22Rv1 (cell line): Measurements from ENCODE around the gene WDR54.

Experiments used
- H3K27ac ChIP-seq: fragments of 450-650 bp; 2 replicates; pipeline ENCODE4 v1.5.1; 2017
- CTCF ChIP-seq: fragments of 450-650 bp; IDR thresholded peaks from 2 replicates; pipeline ENCODE4 v1.5.1; 2017; ENCODE audit warnings: mild to moderate bottlenecking
- ZFX ChIP-seq: fragments of 450-650 bp; IDR thresholded peaks from 2 replicates; pipeline ENCODE4 v1.6.1; 2017; ENCODE audit warnings: antibody characterized with exemption, borderline replicate concordance

The WDR54 gene

GRCh38 chr2:74429487-74430451 lies 8.2 kb downstream of the WDR54 start:
- no peak overlapping the region for H3K27ac ChIP-seq
- no peak for TF ChIP-seq CTCF
- TF ChIP-seq ZFX, result no peak

- TF ChIP-seq ZFX (no peak), CTCF (no peak)
- H3K27ac ChIP-seq, result no peak overlapping the region
Measured at GRCh38 chr2:74430502-74430901, 9.0 kb downstream of the WDR54 start.

DNA sequence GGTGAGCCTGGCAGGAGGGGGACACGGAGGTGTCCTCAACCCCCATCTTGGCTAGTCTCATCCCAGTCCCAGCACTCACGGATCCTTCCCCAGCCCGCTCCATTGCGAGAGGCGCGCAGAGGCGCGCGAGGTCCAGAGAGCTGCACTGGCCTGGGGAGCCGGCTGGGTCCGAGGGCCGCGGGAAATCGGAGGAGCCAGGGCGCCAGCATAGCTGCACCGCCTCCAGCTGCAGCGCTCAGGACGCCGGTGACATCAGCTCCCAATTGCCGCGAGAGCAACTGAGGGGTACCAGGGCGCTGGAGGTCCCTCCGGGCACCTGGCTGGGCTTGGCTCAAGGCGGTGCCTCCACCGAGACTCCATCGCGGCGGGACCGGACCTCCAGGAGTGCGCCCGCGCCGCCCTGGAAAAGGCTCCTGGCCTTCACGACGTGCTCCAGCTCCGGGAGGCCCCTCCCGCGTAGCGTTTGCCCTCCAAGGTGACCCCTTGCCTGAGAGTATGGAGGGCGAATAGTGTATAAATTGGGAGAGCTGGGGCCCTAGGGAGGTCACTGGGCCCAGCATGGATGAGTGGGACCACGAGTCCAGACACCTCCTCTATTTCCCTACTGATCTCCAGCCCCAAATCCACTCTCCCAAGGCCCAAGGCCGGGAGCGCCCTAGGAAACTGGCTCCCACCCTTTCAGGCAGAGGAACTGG lies 14.7 kb downstream of the WDR54 start:
- TF ChIP-seq ZFX (no peak), CTCF (no peak)
- H3K27ac ChIP-seq, result no peak overlapping the region

GRCh38 chr2:74436848-74437695 lies 15.5 kb downstream of the WDR54 start:
- H3K27ac ChIP-seq, result no peak overlapping the region
- TF ChIP-seq ZFX, result no peak

DNA sequence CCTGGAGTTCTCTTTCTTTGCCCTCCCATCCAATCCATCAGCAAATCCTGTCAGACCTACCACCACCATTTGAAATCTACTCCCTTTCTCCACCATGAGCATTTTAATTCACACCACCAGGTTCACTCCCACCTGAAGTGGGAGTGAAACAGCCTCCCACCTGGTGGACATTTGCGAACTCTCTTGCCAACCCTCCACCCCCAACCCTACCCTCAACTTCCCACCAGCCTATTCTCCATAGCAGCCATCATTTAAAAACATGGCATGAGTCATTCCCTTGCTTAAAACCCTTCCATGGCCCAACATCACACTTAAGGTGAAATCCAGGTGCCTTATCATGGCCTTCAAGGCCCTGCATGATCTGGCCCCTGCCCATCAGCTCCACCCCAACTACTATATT lies 16.7 kb downstream of the WDR54 start:
- TF ChIP-seq CTCF (no peak), ZFX (no peak)
- H3K27ac ChIP-seq, result no peak overlapping the region

DNA sequence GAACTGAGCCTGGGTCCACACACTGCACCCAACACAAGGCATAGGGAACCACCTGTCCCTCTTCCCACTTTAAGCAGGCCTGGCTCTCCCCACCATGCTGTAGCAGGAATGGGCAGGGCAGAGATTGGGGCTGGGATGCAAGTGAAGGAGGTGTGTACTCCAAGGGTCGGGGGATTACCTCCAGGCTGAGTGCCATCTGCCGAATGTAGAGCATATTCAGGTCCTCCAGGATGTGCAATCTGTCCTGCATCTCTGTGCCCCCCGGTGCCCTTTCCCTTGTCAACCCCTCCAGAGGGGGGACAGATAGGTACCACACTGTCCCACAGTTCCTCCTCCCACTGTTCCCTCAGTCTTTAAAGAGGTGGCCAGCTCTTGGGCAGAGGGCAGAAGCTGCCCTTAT lies 17.8 kb downstream of the WDR54 start:
- H3K27ac ChIP-seq, result peak overlapping the region; percentile 97; the same call in 1 of the 2 replicates
- TF ChIP-seq ZFX, result no peak

DNA sequence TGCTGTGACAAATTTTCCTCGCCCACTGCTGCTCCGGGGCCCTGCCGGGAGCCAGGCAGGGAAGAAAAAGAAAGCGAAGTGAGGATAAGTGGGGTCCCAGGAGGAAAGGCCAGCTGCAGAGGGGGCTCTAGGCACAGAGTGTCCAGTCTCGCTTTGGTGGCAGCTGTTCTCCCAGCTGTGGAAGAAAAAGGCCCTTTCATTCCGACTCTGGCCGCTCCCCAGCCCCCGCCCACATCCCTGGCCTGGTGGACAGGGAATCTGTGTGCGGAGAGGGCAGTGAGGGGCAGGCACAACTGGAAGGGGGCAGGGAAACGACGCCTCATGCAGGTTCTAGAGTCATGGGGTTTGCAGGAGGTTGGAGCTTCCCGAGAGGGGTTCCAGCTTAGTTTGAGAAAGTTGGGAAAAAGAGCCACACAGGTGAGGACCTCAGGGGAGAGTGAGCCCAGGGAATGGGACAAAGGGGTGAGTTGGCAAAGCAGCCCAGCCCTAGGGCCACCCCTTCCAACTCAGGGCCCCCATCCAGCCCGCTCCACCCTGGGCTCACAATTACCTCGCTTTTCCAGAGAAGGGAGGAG lies 18.4 kb downstream of the WDR54 start:
- TF ChIP-seq CTCF, result no peak
- TF ChIP-seq ZFX, result no peak
- peak overlapping the region; percentile 97 for H3K27ac ChIP-seq
